PFSK-1 (cell line): ENCODE measurements around the gene CD28.

Experiments used
- FOXP2 ChIP-seq: optimal IDR thresholded peaks from 2 replicates; pipeline ENCODE3; 2011; ENCODE audit warnings: borderline replicate concordance, control low read depth, inconsistent platforms; ENCODE audit not compliant: insufficient read depth; ENCODE audit errors: extremely low read length, extremely low read depth
- POLR2AphosphoS5 ChIP-seq: IDR thresholded peaks from 2 replicates; pipeline ENCODE4 v1.6.1; 2012; ENCODE audit warnings: low read depth, mild to moderate bottlenecking, control low read depth, low read length, moderate library complexity
- REST ChIP-seq, 2 experiments: IDR thresholded peaks; 2 replicates each; pipeline versions ENCODE4 v1.6.1 to v1.8.0; 2011 to 2012; ENCODE audit warnings: low read depth in 2 of 2, low read length in 2 of 2, control low read depth in 1 of 2, inconsistent platforms in 1 of 2, mild to moderate bottlenecking in 1 of 2, moderate library complexity in 1 of 2; ENCODE audit not compliant: insufficient read depth in 1 of 2
- SIN3A ChIP-seq: IDR thresholded peaks from 2 replicates; pipeline ENCODE4 v1.6.1; 2012; ENCODE audit warnings: mild to moderate bottlenecking, low read length, moderate library complexity, borderline replicate concordance; ENCODE audit not compliant: insufficient read depth
- TAF1 ChIP-seq: IDR thresholded peaks from 2 replicates; pipeline ENCODE4 v1.6.1; 2012; ENCODE audit warnings: low read length, control low read depth, borderline replicate concordance; ENCODE audit not compliant: insufficient read depth

CD28 gene

GRCh38 chr2:203718087-203718486, 11.6 kb downstream of the CD28 start:
- TF ChIP-seq TAF1 (no peak), REST (IDR thresholded peaks at IDR 0.05; ENCODE audit: insufficient read depth in 1 of 2, low read depth in 2 of 2, low read length in 2 of 2) (no peak), FOXP2 (no peak), POLR2AphosphoS5 (no peak), SIN3A (no peak)

- TF ChIP-seq TAF1 (no peak), FOXP2 (no peak)
Measured at GRCh38 chr2:203719456-203720410, 13.3 kb downstream of the CD28 start.

GRCh38 chr2:203720915-203721672, 14.7 kb downstream of the CD28 start:
- TF ChIP-seq TAF1: no peak
- no peak for TF ChIP-seq REST (IDR thresholded peaks at IDR 0.05; ENCODE audit: insufficient read depth in 1 of 2, low read depth in 2 of 2, low read length in 2 of 2)
- no peak for TF ChIP-seq POLR2AphosphoS5
- no peak for TF ChIP-seq SIN3A
- TF ChIP-seq FOXP2: no peak

- TF ChIP-seq REST (IDR thresholded peaks at IDR 0.05; ENCODE audit: insufficient read depth in 1 of 2, low read depth in 2 of 2, low read length in 2 of 2) (no peak), FOXP2 (no peak), SIN3A (no peak), TAF1 (no peak), POLR2AphosphoS5 (no peak)
Measured at GRCh38 chr2:203721781-203722300, 15.4 kb downstream of the CD28 start.

- TF ChIP-seq SIN3A (no peak), TAF1 (no peak), FOXP2 (no peak), POLR2AphosphoS5 (no peak), REST (IDR thresholded peaks at IDR 0.05; ENCODE audit: insufficient read depth in 1 of 2, low read depth in 2 of 2, low read length in 2 of 2) (no peak)
Measured at GRCh38 chr2:203722411-203722810, 16.0 kb downstream of the CD28 start.
